PC-9 (cell line): ENCODE data around the gene SERPINE2. TPM values are rescaled to one million over a fixed set of nuclear protein-coding genes. Genes with fewer than 3 reads are reported as not detected.

Source experiments
- BruUV-seq: library from RNA; stranded (reverse); fragments of 400-500 nt; replicated peaks from 2 replicates; lab custom pipeline; 2021; lab: Mats Ljungman, UMichigan
- CTCF ChIA-PET: fragments of 300-600 bp; sonication (Branson Sonifier 250); formaldehyde crosslinking; loops from one replicate; lab custom pipeline; 2022; ENCODE audit warnings: antibody characterized with exemption; lab: Charles Lee
- POLR2A ChIA-PET: fragments of 300-600 bp; sonication (Branson Sonifier 250); formaldehyde crosslinking; loops from one replicate; lab custom pipeline; 2022; ENCODE audit warnings: antibody characterized with exemption; ENCODE audit not compliant: unreplicated experiment; lab: Charles Lee
- DNase-seq, 2 experiments: peaks; one replicate each; pipeline versions ENCODE4 v3.0.0 to v3.0.0-alpha.2; 2015 to 2022; ENCODE audit warnings: mixed read lengths in 1 of 2
- H2AFZ ChIP-seq: fragments of 200-600 bp; sonication (generic); 2 replicates; pipeline ENCODE4 v1.8.1; 2017; ENCODE audit warnings: antibody characterized with exemption
- H3F3A ChIP-seq: fragments of 200-600 bp; sonication (generic); 2 replicates; pipeline ENCODE4 v1.8.1; 2017; ENCODE audit warnings: antibody characterized with exemption, mild to moderate bottlenecking, low read depth; ENCODE audit not compliant: insufficient read depth
- H3K27ac ChIP-seq: fragments of 200-600 bp; sonication (generic); 2 replicates; pipeline ENCODE4 v1.6.1; 2016; ENCODE audit warnings: mixed run types
- H3K27me3 ChIP-seq: fragments of 200-600 bp; sonication (generic); 2 replicates; pipeline ENCODE4 v1.6.1; 2016; ENCODE audit warnings: low read depth, mixed run types; ENCODE audit not compliant: insufficient read depth
- H3K36me3 ChIP-seq: fragments of 200-600 bp; sonication (generic); 2 replicates; pipeline ENCODE4 v1.6.1; 2016; ENCODE audit warnings: low read depth, mixed run types
- H3K4me1 ChIP-seq: fragments of 200-600 bp; sonication (generic); replicated peaks from 2 replicates; pipeline ENCODE4 v1.6.1; 2016; ENCODE audit warnings: mixed run types; ENCODE audit not compliant: insufficient read depth
- H3K4me2 ChIP-seq: fragments of 200-600 bp; sonication (generic); 2 replicates; pipeline ENCODE4 v1.6.1; 2017; ENCODE audit warnings: mixed run types
- H3K4me3 ChIP-seq: fragments of 200-600 bp; sonication (generic); 2 replicates; pipeline ENCODE4 v1.6.1; 2016; ENCODE audit warnings: mixed run types
- H3K79me2 ChIP-seq: fragments of 200-600 bp; sonication (generic); 2 replicates; pipeline ENCODE4 v1.6.1; 2017; ENCODE audit warnings: low read depth, mixed run types
- H3K9me2 ChIP-seq: fragments of 200-600 bp; sonication (generic); 2 replicates; pipeline ENCODE4 v1.8.1; 2017; ENCODE audit warnings: mild to moderate bottlenecking; ENCODE audit not compliant: insufficient read depth
- H3K9me3 ChIP-seq: fragments of 200-600 bp; sonication (generic); 2 replicates; pipeline ENCODE4 v1.8.1; 2016; ENCODE audit warnings: low read depth; ENCODE audit not compliant: insufficient read depth
- H4K20me1 ChIP-seq: fragments of 200-600 bp; sonication (generic); 2 replicates; pipeline ENCODE4 v1.8.1; 2017; ENCODE audit not compliant: insufficient read depth
- CTCF ChIP-seq: fragments of 200-600 bp; sonication (generic); conservative IDR thresholded peaks from 2 replicates; pipeline ENCODE4 v1.6.1; 2017; ENCODE audit warnings: mixed run types, antibody characterized with exemption, mild to moderate bottlenecking, moderate library complexity
- EZH2 ChIP-seq: fragments of 200-600 bp; sonication (generic); IDR thresholded peaks from 2 replicates; pipeline ENCODE4 v1.8.0; 2017; ENCODE audit warnings: antibody characterized with exemption, low read depth
- intact Hi-C: fragments of 100-400 bp; cut with micrococcal nuclease; formaldehyde crosslinking; loops from one replicate; pipeline ENCODE4 v1.10.0; 2022; ENCODE audit not compliant: unreplicated experiment
- total RNA-seq: library from RNA; stranded (reverse); gene quantifications from 2 replicates; pipeline ENCODE4 v1.2.3, GENCODE V29; 2021

The SERPINE2 gene
- total RNA-seq, 1 experiment from 2014 or later = 110 TPM

- H3F3A ChIP-seq = no peaks in the 10 kb centered on the region
- TF ChIP-seq CTCF (no peak), EZH2 (no peak)
- H3K4me2 ChIP-seq = no peak overlapping the region
- ChIA-PET CTCF (no interaction called here), POLR2A (no interaction called here)
- no peaks in the 10 kb centered on the region for H3K9me2 ChIP-seq
- H3K4me1 ChIP-seq = no peaks in the 10 kb centered on the region
- H3K36me3 ChIP-seq = no peaks in the 10 kb centered on the region
- H3K79me2 ChIP-seq = no peaks in the 10 kb centered on the region
- H2AFZ ChIP-seq = no peak overlapping the region
- no peak overlapping the region for H3K27ac ChIP-seq
- peaks cover 25% of the 10 kb centered on the region for H3K9me3 ChIP-seq
- BruUV-seq = no TSS peak
- H4K20me1 ChIP-seq = no peaks in the 10 kb centered on the region
- intact Hi-C loops = no loop called here
- H3K4me3 ChIP-seq = no peak overlapping the region
- H3K27me3 ChIP-seq = no peaks in the 10 kb centered on the region
- no peak for DNase-seq
These were observed 21.8 kb upstream of the SERPINE2 start for GRCh38 chr2:224060783-224061482.

GRCh38 chr2:224059178-224059577 is 20.1 kb upstream of the SERPINE2 start:
- BruUV-seq = no TSS peak
- DNase-seq = no peak
- intact Hi-C loops = no loop called here
- Histone ChIP-seq H2AFZ (no peak overlapping the region), H3F3A (no peaks in the 10 kb centered on the region), H3K4me1 (no peaks in the 10 kb centered on the region), H3K9me2 (no peaks in the 10 kb centered on the region), H3K27ac (no peak overlapping the region), H3K4me2 (no peak overlapping the region), H4K20me1 (no peaks in the 10 kb centered on the region), H3K27me3 (no peaks in the 10 kb centered on the region), H3K4me3 (no peak overlapping the region), H3K9me3 (peaks cover 36% of the 10 kb centered on the region), H3K36me3 (no peaks in the 10 kb centered on the region), H3K79me2 (no peaks in the 10 kb centered on the region)
- ChIA-PET CTCF (no interaction called here), POLR2A (interaction anchor here (0.6 kb wide), 1 partner anchor 994 kb away, joined by 9 read pairs; no protein-coding TSS in a partner anchor)
- TF ChIP-seq EZH2 (no peak), CTCF (no peak)

GRCh38 chr2:224058048-224058775 is 19.1 kb upstream of the SERPINE2 start:
- no peak overlapping the region for H3K4me2 ChIP-seq
- no peaks in the 10 kb centered on the region for H4K20me1 ChIP-seq
- no peaks in the 10 kb centered on the region for H3K79me2 ChIP-seq
- H3K27ac ChIP-seq = no peak overlapping the region
- H3K9me3 ChIP-seq = peaks cover 36% of the 10 kb centered on the region
- intact Hi-C loops = no loop called here
- TF ChIP-seq CTCF = 0 out of 2 replicates have a peak, but pooled peaks have one; percentile 23
- TF ChIP-seq EZH2 = no peak
- no peaks in the 10 kb centered on the region for H3K27me3 ChIP-seq
- POLR2A ChIA-PET = no interaction called here
- no peaks in the 10 kb centered on the region for H3K36me3 ChIP-seq
- H3F3A ChIP-seq = no peaks in the 10 kb centered on the region
- no peak overlapping the region for H2AFZ ChIP-seq
- no TSS peak for BruUV-seq
- DNase-seq = no peak
- H3K4me3 ChIP-seq = no peak overlapping the region
- no peaks in the 10 kb centered on the region for H3K4me1 ChIP-seq
- no peaks in the 10 kb centered on the region for H3K9me2 ChIP-seq
- CTCF ChIA-PET = no interaction called here
